RPMI7951 (cell line): Measurements from ENCODE around the gene GRK1. TPM values are rescaled to one million over a fixed set of nuclear protein-coding genes. Genes with fewer than 3 reads are reported as not detected.

Experiments used
- DNase-seq: peaks from one replicate; pipeline ENCODE4 v3.0.0-alpha.2; 2012; ENCODE audit warnings: low read depth
- total RNA-seq: library from RNA; depleted of rRNA; stranded (reverse); fragments of >200 nt; shearing (Covaris generic); gene quantifications from 2 replicates; pipeline ENCODE4 v1.2.3, GENCODE V29; 2014

Gene GRK1
- total RNA-seq, 1 experiment from 2014 or later, result not detected

- no peak for DNase-seq
Measured at GRCh38 chr13:113632706-113633484, 34.1 kb upstream of the GRK1 start.

DNA sequence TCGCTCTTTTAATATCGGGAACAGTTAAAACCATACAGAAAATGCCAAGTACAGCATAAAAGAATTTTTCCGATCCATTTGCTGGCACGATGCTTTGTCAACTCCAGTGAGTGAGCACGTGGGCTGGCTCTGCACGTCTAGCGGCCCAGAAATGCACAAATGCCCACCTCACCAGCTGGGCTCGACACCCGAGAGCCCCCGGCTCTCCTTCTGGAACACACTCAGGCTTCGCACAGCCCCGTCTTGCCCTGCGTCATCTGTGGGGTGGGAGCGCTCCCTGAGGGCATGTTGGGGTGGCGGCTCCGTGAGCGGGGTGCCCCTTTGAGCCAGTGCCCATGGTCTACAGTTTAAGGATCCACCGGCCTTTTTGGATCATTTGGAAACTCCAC, 33.5 kb upstream of the GRK1 start:
- no peak for DNase-seq

DNA sequence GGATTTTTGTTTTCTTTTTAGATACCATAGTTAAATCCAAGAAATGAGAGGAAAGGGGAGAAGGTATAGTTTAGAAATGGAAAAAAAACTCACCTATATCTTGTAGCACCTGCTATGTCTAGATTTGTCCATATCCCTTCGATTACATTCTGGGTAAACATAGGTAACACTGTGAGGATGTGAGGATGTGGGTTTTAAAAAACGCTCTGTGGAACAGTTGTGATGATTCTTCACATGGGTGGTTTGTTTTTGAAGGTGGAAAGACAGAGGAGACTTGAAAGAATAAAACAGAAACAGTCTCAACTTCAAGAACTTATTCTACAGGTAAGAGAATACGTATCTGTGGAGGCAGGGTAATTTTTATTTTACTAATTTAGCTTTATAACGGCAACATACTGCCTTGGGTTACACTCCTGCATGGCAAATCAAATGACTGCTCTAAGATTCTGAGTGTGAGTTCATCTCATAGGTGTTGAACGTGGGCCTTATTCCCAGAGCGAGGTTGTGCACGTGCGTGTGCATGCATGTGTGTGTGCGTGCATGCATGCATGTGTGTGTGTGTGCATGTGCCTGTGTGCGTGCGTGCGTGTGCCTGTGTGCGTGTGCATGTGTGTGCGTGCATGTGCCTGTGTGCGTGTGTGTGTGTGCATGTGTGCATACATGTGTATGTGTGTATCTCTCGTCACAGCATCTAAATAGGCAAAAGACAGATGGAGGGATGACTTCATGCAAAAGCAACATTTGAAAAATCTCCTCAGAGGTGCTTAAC, 32.6 kb upstream of the GRK1 start:
- no peak for DNase-seq

- DNase-seq, result no peak
Measured at GRCh38 chr13:113635048-113635420, 32.0 kb upstream of the GRK1 start.

GRCh38 chr13:113635709-113636108, 31.3 kb upstream of the GRK1 start:
- no peak for DNase-seq

- DNase-seq, result no peak
Measured at GRCh38 chr13:113636266-113636963, 30.6 kb upstream of the GRK1 start.

- DNase-seq, result no peak
Measured at GRCh38 chr13:113637262-113638160, 29.5 kb upstream of the GRK1 start.

GRCh38 chr13:113638173-113638746, 28.8 kb upstream of the GRK1 start:
- no peak for DNase-seq

DNA sequence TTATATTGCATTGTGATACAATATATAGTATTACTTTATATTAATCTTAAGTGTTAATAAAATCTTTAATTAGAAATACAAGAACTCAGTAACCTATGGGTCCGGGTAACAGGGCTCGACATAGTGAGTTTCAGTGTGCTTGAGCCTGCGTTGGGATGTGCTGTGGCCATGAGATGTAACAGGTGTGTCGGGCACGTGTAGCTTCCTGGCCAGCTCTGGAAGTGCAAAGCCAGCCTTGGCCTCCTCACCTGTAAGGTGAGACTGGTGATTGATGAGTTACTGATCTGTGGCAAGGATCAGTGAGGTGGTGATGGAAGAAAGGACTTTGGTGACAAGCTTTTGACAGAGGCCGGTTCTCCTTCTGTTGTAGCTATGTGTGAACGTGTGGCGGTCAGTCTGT, 28.2 kb upstream of the GRK1 start:
- no peak for DNase-seq

DNA sequence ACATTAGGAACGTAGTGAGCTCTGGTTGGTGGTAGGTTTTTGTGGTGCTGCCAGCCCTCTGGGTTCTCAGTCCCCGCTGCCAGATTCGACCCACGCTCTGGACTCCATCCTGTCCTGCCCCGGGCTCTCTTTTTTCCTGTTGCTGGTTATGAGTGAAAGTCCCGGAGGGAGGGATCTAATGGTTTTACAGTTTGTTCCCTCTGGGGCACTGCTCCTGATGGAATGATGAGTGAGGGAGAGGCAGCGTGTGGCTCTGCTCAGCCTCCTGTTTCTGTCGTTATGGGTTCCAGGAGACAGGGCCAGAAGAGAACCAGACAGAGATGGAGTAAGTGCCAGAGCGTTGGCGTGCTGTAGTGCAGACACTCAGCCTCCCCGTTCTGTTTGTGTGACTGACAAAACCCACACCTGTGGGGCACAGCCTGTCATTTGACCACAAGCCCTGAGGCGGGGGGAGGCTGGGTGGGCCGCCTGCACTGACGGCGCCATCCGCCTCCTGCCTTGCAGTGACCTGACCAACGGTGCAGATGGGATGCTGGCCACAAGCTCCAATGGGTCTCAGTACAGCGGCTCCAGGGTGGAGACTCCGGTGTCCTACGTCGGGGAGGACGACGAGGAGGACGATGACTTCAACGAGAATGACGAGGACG, 27.3 kb upstream of the GRK1 start:
- DNase-seq, result no peak

DNA sequence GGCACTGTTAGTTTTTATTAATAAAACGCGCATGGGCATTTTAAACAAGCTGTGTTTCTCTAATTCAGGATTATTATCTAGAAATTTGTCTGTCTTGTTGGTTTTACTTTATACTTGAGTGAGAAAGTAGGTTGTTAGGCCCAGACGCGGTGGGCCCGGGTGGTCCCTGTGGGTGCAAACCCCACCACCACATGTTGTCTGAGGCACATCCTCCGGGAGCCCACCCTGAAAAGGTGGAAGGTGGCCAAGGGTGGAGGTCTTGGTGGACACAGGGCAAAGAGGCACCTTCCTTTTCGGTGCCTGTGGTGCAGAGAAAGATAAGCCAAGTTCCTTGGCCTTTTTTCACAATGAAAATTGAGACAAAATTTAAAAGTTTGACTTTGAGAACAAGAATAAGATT, 25.6 kb upstream of the GRK1 start:
- no peak for DNase-seq

DNA sequence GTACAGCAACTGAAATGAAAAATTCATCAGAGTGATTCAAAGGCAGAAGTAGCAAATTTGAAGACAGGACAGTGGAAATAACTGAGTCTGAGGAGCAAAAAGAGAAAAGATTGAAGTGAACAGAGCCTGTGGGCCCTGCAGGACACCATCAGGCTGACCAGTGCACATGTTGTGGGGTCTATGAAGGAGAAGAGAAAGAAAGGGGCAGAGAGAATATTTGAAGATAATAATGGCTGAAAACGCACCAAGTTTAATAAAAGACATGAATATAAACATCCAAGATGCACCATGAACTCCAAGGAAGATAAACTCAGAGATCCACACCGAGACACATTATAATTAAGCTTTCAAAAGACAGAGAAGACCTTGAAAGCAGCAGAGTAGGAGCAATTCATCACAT, 24.5 kb upstream of the GRK1 start:
- no peak for DNase-seq

GRCh38 chr13:113643593-113643992, 23.4 kb upstream of the GRK1 start:
- DNase-seq, result no peak

DNA sequence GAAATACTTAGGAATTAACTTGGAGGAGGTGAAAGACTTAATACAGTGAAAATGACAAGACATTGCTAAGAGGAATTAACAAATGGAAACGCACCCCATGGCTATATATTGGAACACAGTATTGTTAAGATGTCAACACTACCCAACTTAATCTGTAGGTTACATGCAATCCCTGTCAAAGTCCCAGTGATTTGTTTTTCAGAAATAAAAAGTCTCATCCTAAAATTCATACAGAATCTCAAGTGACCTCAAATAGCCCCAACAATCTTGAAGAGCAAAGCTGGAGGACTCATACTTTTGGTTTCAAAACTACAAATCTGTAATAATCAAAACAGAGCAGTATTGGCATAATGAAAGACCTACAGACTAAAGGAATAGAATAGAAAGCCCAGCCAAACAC, 22.2 kb upstream of the GRK1 start:
- no peak for DNase-seq

DNA sequence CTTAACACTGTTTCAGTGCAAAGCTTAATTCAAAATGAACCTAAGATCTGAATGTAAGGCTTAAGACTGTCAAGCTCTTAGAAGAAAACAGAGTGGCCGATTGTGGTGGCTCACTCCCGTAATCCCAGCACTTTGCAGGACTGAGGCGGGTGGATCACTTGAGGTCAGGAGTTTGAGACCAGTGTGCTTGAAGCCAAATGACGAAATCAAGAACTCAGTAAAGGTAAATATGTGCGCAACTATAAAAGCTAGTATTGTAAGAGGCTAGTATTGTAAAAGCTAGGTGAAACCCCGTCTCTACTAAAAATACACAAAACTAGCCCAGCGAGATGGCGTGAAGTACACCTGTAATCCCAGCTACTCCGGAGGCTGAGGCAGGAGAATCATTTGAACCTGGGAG, 21.7 kb upstream of the GRK1 start:
- no peak for DNase-seq

DNA sequence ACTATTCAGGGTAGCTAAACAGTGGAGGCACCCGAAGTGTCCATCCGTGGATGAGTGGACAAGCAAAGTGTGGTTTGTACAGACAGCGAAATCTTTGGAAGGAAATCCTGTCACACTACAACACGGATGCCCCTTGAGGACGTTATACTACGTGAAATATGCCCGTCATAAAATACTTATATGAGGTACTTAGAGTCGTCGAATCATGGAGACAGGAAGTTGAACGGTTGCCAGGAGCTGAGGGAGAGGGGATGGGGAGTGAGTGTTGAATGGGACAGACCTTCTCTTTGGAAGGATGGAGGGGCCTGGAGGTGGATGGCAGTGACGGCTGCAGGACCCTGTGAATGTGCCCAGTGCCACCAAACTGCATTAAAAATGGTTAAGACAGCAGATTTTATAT, 20.6 kb upstream of the GRK1 start:
- no peak for DNase-seq

- no peak for DNase-seq
Measured at GRCh38 chr13:113646921-113647340, 20.1 kb upstream of the GRK1 start.

- DNase-seq, result peak; percentile 68
Measured at GRCh38 chr13:113647351-113648215, 19.4 kb upstream of the GRK1 start.

GRCh38 chr13:113648216-113648610, 18.8 kb upstream of the GRK1 start:
- DNase-seq, result no peak

DNA sequence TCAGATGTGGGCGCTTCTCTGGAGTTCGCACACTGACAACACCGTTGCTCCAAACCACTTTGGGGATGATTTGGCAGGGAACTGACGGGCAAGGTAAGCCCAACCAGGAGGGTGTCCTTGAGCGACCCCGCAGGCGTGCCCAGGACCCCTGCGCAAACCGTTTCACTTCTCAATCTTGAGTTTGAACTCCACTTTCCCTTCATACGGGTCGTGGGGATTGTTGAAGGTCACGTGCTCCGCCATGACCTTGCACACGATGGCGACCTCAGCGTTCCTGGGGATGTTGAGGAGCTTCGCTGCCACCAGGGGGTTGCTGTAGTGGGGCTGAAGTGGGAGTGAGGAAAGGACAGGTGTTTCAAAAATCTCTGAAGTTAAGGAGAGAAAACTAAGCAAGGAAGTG, 17.8 kb upstream of the GRK1 start:
- no peak for DNase-seq
